PC-3 (cell line): Measurements from ENCODE around the gene CIAO1.

Experiments
- EZH2 ChIP-seq: fragments of 300-600 bp; sonication (generic); IDR thresholded peaks from one replicate; pipeline ENCODE4 v1.6.1; 2017; ENCODE audit warnings: antibody characterized with exemption, mild to moderate bottlenecking, low read length; ENCODE audit not compliant: unreplicated experiment
- EZH2phosphoT487 ChIP-seq: fragments of 300-600 bp; sonication (generic); IDR thresholded peaks from 2 replicates; pipeline ENCODE4 v1.6.1; 2018; ENCODE audit warnings: mild to moderate bottlenecking, antibody characterized with exemption, low read length, borderline replicate concordance
- TF ChIP-seq, protein P1 (sequence below): fragments of 300-600 bp; sonication (generic); conservative IDR thresholded peaks from 2 replicates; pipeline ENCODE4 v1.5.1; 2017; ENCODE audit warnings: antibody characterized with exemption, low read depth, mild to moderate bottlenecking, low read length

DNA sequence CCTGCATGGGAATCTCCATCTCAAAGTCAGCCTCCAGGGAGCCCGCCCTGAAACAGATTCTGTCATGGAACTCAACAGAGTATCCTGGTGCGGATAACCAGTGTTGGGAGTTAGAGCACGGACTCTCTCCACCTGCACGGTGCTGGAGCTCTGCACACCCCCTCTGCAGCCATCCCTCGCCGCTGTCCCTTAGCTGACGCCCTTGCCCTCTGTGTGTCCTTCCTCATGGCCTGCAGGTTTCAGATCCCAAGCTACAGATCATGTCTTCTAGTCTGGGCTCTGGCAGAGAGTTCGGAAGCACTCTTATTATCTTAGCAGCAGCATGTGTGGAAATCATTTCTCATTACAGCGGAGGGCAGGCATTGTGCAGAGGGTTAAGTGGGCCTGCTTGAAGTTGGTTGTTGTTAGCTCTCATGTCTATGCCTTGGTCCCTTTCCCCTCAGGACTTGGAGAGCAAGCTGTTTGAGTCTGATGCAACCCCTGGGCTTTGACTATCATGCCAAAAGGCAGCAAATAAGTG is 26.2 kb upstream of the CIAO1 start:
- TF ChIP-seq, protein P1, sequence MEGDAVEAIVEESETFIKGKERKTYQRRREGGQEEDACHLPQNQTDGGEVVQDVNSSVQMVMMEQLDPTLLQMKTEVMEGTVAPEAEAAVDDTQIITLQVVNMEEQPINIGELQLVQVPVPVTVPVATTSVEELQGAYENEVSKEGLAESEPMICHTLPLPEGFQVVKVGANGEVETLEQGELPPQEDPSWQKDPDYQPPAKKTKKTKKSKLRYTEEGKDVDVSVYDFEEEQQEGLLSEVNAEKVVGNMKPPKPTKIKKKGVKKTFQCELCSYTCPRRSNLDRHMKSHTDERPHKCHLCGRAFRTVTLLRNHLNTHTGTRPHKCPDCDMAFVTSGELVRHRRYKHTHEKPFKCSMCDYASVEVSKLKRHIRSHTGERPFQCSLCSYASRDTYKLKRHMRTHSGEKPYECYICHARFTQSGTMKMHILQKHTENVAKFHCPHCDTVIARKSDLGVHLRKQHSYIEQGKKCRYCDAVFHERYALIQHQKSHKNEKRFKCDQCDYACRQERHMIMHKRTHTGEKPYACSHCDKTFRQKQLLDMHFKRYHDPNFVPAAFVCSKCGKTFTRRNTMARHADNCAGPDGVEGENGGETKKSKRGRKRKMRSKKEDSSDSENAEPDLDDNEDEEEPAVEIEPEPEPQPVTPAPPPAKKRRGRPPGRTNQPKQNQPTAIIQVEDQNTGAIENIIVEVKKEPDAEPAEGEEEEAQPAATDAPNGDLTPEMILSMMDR = no peak
- no peak for TF ChIP-seq EZH2
- TF ChIP-seq EZH2phosphoT487 = no peak
